RWPE2 (cell line): ENCODE data around the gene DMAC2L.
A peak's percentile ranks its signal among the peaks of the same experiment; 100 is the strongest.
"Not testable (repeated sequence)": the region's sequence is repeated elsewhere in the genome, so short reads cannot be mapped to it uniquely, and the experiment has no call there.

Experiments used
- ATAC-seq: fragments of 200-7000 bp; cut with Tn5 transposase; 3 replicates; pipeline ENCODE4 v1.9.1; 2021; ENCODE audit warnings: low read depth
- DNase-seq: peaks from one replicate; pipeline ENCODE4 v3.0.0-alpha.2; 2020; ENCODE audit warnings: low spot score
- H3K27ac ChIP-seq: fragments of 450-650 bp; 2 replicates; pipeline ENCODE4 v1.5.1; 2017; ENCODE audit warnings: mild to moderate bottlenecking; ENCODE audit not compliant: poor library complexity, severe bottlenecking
- H3K27me3 ChIP-seq: fragments of 250-450 bp; sonication (Bioruptor Pico); 2 replicates; pipeline ENCODE4 v1.5.1; 2021; ENCODE audit warnings: mild to moderate bottlenecking, moderate library complexity; ENCODE audit not compliant: insufficient read depth, poor library complexity, severe bottlenecking
- H3K36me3 ChIP-seq: fragments of 250-450 bp; sonication (Bioruptor Pico); 2 replicates; pipeline ENCODE4 v1.5.1; 2020; ENCODE audit warnings: low read depth, mild to moderate bottlenecking, moderate library complexity
- H3K4me1 ChIP-seq: fragments of 250-450 bp; sonication (Bioruptor Pico); 2 replicates; pipeline ENCODE4 v1.5.1; 2021; ENCODE audit warnings: mild to moderate bottlenecking, moderate library complexity; ENCODE audit not compliant: insufficient read depth, poor library complexity, severe bottlenecking
- H3K4me3 ChIP-seq: fragments of 250-450 bp; sonication (Bioruptor Pico); 2 replicates; pipeline ENCODE4 v1.5.1; 2021; ENCODE audit warnings: mild to moderate bottlenecking, moderate library complexity; ENCODE audit not compliant: severe bottlenecking
- H3K9me3 ChIP-seq: fragments of 250-450 bp; sonication (Bioruptor Pico); 2 replicates; pipeline ENCODE4 v1.5.1; 2021; ENCODE audit warnings: mild to moderate bottlenecking, moderate library complexity; ENCODE audit not compliant: severe bottlenecking
- TF ChIP-seq, protein P1 (sequence below): fragments of 450-650 bp; IDR thresholded peaks from one replicate; pipeline ENCODE4 v1.5.1; 2017; ENCODE audit warnings: mild to moderate bottlenecking, moderate library complexity; ENCODE audit not compliant: poor library complexity, severe bottlenecking

The DMAC2L gene

DNA sequence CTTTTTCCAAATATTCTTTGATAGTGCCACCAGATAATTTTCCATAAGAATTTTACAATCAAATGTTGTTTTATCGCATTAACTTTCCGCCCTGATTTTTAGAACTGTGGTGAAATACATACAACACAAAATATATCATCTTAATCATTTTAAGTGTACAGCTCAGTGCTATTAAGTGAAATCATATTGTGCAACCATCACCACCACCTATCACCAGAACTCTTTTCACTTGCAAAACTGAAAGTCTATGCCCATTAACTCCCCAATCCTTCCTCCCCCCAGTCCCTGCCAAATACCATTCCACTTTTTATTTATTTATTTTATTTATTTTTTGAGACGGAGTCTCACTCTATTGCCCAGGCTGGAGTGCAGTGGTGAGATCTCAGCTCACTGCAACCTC, 48.0 kb downstream of the DMAC2L start:
- Histone ChIP-seq H3K4me1 (peaks cover 31% of the 10 kb centered on the region), H3K4me3 (no peak overlapping the region), H3K36me3 (no peaks in the 10 kb centered on the region), H3K27ac (peak overlapping the region; percentile 37), H3K27me3 (no peaks in the 10 kb centered on the region), H3K9me3 (no peaks in the 10 kb centered on the region)
- TF ChIP-seq, protein P1, sequence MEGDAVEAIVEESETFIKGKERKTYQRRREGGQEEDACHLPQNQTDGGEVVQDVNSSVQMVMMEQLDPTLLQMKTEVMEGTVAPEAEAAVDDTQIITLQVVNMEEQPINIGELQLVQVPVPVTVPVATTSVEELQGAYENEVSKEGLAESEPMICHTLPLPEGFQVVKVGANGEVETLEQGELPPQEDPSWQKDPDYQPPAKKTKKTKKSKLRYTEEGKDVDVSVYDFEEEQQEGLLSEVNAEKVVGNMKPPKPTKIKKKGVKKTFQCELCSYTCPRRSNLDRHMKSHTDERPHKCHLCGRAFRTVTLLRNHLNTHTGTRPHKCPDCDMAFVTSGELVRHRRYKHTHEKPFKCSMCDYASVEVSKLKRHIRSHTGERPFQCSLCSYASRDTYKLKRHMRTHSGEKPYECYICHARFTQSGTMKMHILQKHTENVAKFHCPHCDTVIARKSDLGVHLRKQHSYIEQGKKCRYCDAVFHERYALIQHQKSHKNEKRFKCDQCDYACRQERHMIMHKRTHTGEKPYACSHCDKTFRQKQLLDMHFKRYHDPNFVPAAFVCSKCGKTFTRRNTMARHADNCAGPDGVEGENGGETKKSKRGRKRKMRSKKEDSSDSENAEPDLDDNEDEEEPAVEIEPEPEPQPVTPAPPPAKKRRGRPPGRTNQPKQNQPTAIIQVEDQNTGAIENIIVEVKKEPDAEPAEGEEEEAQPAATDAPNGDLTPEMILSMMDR: no peak
- no peak for DNase-seq
- no peak for ATAC-seq

DNA sequence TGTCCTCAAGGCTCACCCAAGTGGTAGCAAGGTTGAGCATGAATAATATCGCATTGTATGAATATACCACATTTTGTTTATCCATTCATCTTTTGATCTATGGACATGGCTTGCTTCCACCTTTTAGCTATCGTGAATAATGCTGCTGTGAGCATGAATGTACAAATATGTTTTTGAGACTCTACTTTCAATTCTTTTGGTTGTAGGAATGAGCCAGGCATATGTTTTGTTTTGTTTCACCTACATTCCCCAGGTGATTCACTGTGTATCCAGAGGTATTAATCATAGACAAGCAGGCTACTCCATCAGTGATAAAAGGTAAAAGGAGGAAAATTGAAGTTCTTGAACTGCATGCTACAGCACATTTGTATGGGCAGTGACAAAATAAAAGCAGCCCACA, 48.7 kb downstream of the DMAC2L start:
- H3K27ac ChIP-seq: peak overlapping the region; percentile 37
- DNase-seq: no peak
- H3K9me3 ChIP-seq: no peaks in the 10 kb centered on the region
- TF ChIP-seq, protein P1: no peak
- H3K4me1 ChIP-seq: peaks cover 37% of the 10 kb centered on the region
- H3K36me3 ChIP-seq: no peaks in the 10 kb centered on the region
- ATAC-seq: peak; percentile 93
- no peaks in the 10 kb centered on the region for H3K27me3 ChIP-seq
- H3K4me3 ChIP-seq: no peak overlapping the region

DNA sequence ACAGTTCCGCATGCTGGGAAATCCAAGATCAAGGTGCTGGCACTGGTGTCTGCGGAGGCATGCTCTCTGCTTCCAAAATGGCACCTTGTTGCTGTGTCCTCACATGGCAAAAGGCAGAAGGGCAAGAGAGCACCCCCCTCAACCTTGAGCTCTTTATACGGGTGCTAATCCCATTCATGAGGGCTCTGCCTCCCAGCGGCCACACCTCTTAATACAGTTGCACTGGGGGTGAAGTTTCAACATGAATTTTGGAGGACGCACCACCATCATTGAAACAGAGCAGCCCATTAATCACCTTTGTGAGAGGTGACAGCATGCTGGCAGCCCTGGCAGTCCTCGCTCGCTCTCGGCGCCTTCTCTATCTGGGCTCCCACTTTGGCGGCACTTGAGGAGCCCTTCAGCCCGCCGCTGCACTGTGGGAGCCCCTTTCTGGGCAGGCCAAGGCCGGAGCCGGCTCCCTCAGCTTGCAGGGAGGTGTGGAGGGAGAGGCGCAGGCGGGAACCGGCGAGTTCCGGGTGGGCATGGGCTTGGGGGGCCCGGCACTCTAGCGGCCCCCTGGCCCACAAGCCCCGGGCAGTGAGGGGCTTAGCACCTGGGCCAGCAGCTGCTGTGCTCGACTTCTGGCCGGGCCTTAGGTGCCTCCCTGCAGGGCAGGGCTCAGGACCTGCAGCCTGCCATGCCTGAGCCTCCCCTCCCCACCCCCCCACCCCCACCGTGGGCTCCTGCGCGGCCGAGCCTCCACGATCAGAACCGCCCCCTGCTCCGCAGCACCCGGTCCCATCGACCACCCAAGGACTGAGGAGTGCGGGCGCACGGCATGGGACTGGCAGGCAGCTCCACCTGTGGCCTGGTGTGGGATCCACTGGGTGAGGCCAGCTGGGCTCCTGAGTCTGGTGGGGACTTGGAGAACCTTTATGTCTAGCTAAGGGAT, 49.6 kb downstream of the DMAC2L start:
- H3K4me1 ChIP-seq: peaks cover 37% of the 10 kb centered on the region
- not testable (repeated sequence) for H3K9me3 ChIP-seq, DNase-seq, ATAC-seq, H3K36me3 ChIP-seq, H3K27me3 ChIP-seq, H3K4me3 ChIP-seq
- H3K27ac ChIP-seq: peak overlapping the region; percentile 37

DNA sequence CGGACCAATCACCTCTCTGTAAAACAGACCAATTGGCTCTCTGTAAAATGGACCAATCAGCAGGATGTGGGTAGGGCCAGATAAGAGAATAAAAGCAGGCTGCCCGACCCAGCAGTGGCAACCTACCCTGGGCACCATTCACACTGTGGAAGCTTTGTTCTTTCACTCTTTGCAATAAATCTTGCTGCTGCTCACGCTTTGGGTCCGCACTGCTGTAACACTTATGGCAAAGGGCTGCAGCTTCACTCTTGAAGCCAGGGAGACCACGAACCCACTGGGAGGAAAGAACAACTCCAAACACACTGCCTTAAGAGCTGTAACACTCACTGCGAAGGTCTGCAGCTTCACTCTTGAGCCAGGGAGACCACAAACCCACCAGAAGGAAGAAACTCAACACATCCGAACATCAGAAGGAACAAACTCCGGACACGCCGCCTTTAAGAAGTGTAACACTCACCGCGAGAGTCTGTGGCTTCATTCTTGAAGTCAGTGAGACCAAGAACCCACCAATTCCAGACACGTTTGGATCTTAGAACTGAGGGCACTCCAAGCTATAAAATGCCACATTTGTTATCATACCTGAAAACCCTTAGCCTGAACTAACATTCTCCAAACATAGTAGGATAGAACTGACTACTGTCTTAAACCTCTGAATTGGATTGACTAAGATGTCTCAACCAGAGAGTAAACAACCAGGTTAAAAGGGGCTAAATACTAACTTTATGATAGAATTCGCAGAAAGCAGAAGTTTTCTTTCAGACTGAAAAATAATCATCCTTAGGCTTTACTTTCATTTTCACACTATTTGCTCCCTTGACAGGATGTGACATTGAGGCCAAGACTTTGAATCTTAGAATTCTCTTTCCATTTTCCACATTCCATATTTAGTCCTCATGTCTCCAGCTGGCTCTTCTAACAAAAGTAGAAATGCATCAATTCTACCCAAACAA, 50.9 kb downstream of the DMAC2L start:
- Histone ChIP-seq H3K27ac (peak overlapping the region; percentile 21), H3K4me1 (peaks cover 37% of the 10 kb centered on the region), H3K4me3 (no peak overlapping the region), H3K36me3 (no peaks in the 10 kb centered on the region), H3K9me3 (no peaks in the 10 kb centered on the region), H3K27me3 (no peaks in the 10 kb centered on the region)
- DNase-seq (no peak), ATAC-seq (no peak)
- TF ChIP-seq, protein P1: no peak

DNA sequence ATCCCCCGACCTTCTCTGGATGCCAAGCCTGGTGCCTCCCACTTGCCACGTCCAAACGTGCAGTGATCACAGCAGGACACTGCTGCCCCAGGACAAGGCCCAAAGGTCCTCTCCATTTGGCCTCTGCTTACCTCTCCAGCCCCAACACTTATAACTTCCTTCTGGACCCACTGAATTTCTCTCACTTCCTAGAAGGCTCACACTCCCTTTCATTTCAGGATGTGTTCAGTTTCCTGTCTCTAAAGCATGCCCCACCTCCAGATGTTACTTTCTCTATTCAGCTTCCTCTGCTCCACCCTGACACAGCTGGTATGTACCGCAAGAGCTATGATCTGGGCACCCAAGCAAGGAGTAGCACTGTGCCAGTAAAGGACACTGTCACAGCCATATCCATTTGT, 51.6 kb downstream of the DMAC2L start:
- H3K4me1 ChIP-seq: peaks cover 37% of the 10 kb centered on the region
- ATAC-seq (peak; percentile 19; the same call in 2 of the 3 replicates), DNase-seq (no peak)
- no peaks in the 10 kb centered on the region for H3K27me3 ChIP-seq
- no peaks in the 10 kb centered on the region for H3K9me3 ChIP-seq
- peak overlapping the region; percentile 21 for H3K27ac ChIP-seq
- H3K36me3 ChIP-seq: no peaks in the 10 kb centered on the region
- TF ChIP-seq, protein P1: no peak
- no peak overlapping the region for H3K4me3 ChIP-seq
